Measurements from ENCODE around the gene TUBB. TPM values are rescaled to one million over a fixed set of nuclear protein-coding genes. Genes with fewer than 3 reads are reported as not detected.

The TUBB gene
- total RNA-seq, 1 donor from 2014 or later = 219 TPM

DNA sequence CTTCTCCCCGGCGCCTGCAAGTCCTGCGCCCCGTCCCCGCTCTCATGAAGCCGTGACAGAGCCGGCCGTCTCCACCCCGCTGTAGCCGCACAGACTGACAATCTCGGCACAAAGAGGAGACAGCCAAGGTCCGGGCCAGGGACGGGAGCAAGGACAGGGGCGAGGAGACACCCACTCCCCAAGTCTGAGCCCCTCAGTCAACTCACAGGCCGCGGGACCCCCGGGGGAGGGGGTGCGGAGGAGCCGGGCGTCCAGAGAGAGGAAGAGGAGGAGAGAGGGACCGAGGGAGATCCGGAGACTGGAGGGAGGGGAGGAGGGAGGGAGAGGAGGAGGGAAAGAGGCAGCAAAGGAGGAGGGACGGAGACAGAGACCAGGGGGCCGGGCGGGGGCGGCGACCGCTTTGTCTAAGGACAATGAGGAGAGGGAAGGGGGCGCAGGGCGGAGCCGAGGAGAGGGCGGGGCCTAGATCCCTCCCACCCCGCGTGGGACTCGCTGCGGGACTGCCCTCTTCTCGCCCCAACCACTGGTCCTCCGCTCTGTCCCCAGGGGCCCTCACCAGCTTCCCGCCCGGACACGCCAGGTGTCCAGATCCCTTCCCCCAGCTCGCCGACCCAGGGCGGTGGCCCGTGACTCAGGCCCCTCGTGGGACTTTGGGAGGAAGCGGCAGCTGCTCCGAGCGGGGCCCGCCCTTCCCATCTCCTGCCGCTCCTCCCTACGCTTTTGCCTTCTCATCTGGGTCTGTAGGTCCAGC, 33.1 kb upstream of the TUBB start:
- ATAC-seq (peak; percentile 63), DNase-seq (ENCODE audit: low spot score) (peak; percentile 86)

DNA sequence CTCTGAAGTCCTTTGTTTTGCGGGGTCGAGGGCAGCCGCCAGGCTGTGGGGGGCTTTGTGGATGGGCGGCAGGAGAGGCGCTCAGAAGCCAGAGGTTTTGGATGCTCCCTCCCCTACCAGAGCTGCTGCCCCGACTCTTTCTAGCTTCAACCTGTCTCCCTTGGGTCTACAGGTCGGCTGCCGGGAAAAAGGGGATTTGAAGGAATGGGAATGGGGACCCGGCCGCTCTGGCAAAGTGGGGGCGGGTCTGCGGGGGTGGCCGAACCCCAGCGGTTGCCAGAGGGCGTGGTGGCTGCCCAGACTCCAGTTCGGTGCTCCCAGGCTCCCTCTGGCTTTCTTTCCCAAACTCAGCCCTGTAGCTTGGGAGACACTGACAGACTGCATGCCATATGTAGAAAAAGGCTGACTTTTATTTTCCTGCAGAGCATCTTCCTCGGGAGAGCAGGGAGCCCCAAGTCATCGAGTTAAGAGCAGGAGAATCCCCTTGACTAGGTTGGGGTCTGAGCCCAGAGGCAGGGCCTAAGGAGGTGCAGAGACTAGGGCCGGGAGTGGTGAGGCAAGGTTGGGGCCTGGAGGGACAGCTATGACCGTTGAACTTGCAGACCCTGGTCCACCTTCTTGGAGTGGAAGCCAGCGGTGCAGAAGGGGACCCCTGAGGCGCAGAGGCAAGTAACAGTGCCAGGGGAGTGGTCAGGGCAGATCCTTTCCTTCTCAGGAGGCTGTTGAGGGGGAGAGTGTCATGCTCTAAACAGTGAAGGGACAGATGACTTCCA, 32.3 kb upstream of the TUBB start:
- no peak for DNase-seq (ENCODE audit: low spot score)

DNA sequence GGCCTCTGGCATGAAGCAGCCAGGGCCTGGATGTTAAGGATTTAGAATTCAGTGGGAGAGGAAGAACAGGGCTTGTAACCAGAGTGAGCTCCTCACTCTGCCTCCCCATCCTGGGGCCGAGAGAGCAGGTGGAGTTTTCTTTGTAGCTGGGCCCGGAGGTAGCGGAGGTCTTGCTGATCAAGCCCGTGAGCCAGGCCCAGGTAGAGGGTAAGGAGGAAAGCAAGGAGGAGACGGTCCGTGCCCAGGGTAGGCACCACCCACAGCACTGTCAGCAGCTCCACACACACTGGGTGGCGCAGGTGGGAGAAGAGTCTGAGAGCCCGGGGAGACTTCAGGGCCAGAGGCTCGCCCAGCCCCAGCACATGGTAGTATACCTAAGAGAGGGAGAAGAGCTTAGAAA, 31.6 kb upstream of the TUBB start:
- ATAC-seq (no peak), DNase-seq (ENCODE audit: low spot score) (no peak)

More for the DNA sequence above, 32.3 kb upstream of the TUBB start:
- ATAC-seq = no peak

DNA sequence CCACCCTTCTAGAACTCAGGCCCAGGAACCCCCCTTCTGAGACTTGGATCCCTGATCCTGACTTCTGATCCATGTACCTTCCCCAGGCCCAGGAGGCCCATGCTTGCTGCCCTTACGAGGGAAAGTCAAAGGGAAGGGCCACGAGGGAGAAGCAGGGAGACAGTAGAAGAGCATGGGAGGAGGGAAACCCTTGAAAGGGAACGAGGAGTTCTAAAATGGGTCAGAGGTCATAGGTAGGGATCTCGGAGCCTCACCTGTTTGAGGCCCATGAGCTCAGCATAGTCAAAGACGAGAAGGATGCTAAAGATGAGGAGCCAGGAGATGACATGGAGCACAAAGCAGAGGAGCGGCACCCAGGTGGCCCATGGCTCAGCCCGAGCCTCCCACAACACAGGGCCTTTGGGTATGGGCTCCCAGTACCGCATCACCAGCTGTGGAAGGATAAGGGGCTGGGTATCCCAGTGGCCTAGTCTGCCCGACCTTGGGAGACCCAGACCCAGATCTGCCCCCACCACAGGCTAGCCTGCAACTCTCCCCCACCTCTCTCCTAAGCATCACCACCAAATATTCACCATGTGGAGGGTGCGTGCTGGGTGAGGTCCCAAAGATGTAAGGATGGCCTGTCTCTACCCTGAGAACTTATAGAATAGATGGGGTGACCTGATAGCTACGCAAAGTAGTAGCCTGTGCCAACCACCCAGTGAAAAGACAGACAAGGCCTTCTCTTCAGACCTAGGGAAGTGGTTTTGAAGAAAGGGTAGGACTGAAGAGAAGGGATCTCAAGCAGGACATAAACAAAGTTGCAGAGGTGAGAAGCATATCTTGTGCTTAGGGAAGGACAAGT, 30.9 kb upstream of the TUBB start:
- DNase-seq (ENCODE audit: low spot score) (no peak), ATAC-seq (no peak)

DNA sequence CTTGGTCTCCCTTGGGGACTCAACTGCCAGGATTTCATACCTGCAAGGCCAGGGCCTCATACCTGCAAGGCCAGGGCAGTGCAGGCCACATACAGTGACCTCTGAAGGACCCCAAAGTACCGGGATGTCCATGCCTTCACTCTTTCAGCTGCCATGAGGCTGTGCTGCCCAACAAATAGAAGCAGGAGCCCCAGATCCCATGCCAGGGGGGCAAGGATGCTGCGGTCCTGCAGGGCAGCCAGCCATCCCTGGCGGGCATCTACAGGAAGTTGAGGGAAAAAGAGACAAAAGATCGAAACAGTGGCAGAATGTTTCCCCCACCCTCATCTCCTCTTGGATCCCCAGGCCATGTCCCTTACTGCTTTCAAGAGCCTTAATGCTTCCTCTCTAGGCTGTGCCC, 30.2 kb upstream of the TUBB start:
- DNase-seq (ENCODE audit: low spot score) = no peak
- no peak for ATAC-seq

DNA sequence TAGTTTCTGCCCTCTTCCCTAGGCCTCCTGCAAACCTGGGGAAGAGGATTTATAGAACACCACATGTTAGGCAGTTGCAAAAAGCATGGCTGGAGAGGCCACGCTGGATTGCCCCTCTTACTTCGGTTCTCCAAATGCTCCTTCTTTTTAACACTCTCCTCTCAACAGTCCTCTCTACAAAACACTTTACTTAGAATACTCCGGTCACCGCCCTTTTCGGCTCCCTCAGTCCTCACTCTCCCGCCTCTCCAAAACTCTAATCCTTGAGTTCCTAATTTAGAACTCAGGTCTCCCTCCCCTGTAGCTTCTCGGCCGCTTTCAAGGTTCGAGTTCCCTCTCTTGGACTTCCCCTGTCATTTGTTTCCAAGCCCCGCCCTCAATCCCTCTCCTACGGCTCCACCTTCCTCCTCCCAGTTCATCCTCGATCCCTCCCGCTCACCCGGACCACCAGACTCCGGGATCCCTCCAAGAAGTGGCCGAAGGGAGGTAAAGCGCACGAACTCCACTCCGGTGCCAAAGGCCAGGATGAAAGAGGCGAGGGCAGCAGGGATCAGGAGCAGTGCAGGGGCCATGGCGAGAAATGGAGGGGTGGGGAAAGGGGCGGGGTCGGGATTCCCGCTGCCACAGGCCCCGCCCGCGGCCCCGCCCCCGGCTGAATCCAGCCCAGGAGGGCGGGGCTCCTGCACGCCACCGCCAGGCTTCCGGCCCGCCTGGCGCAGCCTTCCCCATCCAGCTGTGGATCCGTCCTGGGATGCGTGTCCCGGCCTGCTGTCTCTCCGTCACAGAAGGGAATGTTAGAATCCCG, 29.5 kb upstream of the TUBB start, which contains the start of gene NRM:
TSS of gene NRM (minus strand) at position 582 of the 805 bp plus-strand sequence. CDS start at position 572, 10 bp downstream.
- DNase-seq (ENCODE audit: low spot score) (peak; percentile 85), ATAC-seq (peak; percentile 78)

DNA sequence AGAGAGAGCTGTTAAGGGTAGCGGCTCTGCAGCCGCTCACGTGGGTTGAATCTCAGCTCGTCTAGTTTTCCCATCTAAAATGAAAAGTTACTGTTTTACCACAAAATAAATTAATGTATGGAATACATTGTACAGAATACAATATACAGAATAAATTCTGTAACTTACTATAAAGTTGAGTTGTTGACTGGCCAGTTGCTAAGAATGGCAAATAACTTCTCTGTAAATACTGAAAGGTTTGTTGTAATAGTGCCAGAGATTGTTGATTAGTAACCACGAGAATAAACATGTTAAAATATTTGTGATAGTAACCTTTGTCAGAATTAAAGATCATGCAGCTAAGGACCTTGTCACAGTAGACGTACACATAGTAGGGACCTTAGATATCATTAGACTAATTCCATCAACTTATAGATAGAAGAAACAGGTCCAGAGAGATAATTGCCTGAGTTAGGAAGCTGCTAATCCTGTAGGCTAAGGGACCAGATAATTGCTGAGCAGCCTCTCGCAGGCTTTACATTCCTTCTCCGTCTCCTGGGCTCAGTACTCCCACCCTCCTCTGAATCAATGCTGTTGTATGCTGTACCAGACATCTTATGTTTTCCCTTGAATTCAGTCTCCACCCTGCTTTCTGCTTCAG, 28.8 kb upstream of the TUBB start:
- no peak for DNase-seq (ENCODE audit: low spot score)
- ATAC-seq = no peak

DNA sequence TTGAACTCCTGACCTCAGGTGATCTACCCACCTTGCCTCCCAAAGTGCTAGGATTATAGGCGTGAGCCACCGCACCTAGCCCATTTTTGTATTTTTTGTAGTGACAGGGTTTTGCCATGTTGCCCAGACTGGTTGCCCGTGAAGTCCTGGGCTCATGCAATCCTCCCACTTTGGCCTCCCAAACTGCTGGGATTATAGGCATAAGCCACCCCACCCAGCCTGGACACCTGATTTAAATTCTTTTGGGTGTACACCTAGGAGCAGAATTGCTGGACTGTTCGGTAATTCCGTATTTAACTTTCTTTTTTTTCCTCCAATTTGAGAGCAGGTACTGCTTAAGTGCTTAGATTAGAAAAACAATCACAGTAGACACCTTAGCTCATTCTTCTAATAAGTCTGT, 23.7 kb upstream of the TUBB start:
- ATAC-seq (no peak), DNase-seq (ENCODE audit: low spot score) (no peak)

DNA sequence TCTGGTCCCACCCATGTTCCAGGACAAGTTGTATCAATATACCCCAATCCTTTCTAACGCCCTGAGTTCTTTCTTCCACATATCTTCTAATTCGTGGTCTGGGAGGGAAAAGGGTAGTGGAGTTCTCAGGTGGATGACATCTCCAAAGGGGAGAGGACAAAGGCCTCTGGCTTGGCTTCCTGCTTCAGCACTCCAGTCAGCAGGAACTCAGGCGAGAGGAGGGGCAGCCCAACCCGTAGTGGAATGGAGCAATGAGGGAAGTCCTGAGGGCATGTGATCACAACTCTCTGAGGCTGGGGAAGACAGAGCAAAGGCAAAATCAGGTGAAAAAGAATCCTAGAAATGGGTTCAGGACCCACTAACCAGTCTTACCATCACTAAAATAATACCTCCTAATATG, 19.8 kb upstream of the TUBB start:
- peak; percentile 77 for DNase-seq (ENCODE audit: low spot score)
- peak; percentile 98 for ATAC-seq

DNA sequence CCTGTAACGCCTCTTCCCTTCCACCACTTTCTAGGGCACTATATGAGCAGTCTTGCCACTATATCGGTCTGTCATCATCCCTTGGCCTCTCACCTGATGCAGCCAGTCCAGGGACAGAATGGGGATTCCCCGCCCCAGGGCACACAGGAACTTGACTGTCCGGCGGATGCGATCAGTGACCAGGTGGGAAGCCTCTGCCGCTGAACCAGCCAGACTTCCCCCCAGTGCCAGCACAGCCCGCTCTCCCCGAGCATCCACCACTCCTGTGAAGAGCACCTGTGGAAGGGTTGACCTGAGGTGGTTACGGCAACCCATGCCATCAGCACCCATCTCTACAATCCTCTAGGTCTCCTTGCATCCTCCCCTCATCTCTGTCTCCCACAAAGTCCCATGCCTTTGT, 17.1 kb upstream of the TUBB start:
- ATAC-seq = no peak
- no peak for DNase-seq (ENCODE audit: low spot score)

DNA sequence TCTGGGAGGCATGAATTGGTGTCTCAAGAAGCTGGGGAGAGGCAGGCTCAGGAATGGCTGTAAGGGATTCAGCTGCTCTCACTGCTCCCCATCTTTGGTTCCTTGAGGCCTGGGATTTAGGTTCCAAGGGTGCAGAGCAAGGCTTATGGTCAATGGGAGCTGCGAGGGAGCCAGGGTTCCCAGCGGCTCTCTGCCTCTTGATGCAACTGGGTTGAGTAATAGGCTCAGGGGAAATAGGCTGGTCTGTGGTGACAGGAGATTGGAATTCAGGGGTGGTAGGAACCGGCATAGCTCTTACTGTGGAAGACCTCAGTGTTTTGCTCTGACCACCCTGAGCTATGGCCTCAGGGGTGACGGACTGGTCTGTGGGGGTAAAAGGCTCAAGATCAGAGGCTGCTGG, 16.3 kb upstream of the TUBB start:
- DNase-seq (ENCODE audit: low spot score) = no peak
- ATAC-seq = no peak

DNA sequence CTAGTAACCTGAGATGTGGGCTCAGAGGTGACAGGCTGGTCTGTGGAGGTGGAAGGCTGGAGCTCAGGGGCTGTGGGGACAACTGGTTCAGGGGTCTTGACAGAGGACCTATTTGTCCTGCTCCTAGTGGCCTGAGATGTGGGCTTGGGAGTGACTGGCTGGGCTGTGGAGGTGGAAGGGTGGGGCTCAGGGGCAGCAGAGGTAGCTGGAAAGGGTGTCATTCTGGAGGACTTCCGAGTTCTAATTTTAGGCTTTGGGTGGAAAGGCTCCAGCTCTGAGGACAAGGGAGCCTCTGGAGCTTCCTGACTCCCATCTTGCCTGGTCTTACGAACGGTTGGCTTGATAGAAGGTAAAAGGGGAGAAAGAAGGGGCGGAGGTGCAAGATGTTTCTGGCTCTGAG, 14.5 kb upstream of the TUBB start:
- ATAC-seq = no peak
- DNase-seq (ENCODE audit: low spot score) = no peak

DNA sequence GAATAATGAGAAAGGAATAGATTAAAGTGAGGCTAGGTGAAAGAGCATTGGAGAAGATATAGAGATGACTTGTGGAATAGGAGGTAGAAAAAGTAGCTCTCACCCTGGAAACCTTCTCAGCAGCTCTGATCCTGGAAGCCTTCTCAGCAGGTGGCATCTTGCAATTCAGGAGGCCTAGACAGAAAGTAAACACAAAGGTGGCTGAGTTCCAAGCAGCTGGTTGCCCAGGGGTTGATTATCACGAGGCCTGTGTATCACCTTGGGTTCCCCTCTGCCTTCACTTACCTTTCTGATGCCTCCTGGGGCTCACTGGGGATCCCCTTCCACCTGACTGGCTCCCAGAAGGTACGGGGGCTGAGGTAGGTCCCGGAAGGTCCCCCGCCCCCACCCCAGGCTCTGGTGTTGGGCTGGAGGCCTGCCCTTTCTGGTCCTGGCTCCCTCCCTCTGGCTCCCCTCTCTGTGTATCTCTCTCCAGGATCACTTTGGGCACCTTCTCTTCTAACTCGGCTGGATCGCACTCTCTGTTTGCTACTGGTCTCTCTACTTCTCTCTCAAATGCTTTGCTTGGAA, 12.8 kb upstream of the TUBB start:
- ATAC-seq (peak; percentile 28), DNase-seq (ENCODE audit: low spot score) (no peak)

DNA sequence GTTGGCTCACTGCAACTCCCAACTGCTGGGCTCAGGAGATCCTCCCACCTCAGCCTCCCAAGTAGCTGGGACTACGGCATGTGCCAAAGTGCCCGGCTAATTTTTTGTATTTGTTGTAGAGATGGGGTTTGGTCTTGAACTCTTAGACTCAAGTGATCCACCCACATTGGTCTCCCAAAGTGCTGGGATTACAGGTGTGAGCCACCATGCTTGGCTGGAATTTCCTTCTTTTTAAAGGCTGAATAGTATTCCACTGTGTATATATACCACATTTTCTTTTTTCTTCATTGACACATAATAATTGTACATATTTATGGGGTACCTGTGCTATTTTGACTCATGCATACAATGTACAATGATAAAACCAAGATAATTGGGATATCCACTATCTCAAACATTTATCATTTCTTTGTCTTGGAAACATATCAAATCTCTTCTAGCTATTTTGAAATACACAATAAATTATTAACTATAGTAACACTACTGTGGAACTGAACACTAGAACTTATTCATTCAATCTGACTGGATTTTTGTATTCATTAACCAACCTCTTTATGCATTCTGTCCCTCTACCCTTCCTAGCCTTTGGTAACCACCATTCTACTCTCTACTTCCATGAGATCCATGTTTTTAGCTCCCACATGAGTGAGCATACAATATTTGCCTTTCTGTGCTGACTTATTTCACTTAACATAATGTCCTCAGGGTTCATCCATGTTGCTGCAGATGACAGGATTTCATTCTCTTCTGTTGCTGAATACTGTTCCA, 10.9 kb upstream of the TUBB start:
- ATAC-seq (peak; percentile 87), DNase-seq (ENCODE audit: low spot score) (no peak)

DNA sequence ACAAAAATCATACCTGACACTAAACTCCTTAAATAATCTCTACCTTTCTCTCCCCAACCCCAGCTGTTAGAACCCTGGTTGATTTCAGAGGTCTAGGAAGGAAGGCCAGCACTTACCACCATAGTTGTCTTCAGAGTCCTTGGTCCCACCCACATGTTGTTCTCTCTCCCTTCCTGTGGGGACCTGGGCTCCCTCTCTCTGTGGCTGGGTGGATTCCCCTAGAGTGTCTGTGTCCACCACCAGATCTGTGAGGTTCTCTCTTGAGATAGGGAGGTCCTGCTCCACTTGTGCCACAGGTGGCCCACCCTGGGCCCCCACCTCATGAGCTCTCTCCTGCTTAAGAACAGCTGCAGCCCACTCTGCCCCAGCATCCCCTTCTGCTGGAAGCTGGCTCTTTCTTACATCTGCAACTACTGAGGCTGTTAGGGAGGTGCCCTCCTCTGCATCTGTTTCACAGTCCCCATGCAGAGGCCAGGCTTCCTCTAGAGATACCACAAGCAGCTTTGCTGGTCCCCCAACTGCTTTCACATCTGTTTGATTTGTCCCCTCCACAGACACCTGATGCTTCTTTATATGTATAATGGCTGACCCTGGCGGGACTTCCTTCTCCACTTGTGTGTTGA, 8.3 kb upstream of the TUBB start:
- DNase-seq (ENCODE audit: low spot score) = no peak
- no peak for ATAC-seq

DNA sequence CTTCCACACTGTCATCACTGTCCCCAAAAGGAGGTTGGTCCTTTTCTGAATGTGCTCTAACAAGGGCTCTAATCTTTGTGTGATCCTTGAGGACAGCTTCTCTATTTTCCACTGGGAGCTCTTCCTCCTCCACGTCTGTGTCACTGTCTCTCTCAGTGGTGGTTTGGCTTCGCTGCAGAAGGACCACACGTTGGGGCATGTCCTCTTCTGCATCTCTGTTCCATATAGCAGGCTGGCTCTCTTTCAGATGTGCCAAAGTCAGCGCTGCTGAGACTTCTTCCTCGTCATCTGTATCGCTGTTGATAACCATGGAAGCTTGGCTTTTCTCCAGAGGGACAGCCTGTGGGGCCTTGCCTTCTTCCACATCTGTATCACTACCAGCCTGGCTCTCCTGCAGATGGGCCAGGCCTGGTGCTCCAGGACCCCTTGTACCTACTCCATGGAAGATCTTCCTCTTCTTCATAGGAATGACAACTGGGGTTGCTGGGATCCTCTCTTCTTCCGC, 7.7 kb upstream of the TUBB start:
- no peak for DNase-seq (ENCODE audit: low spot score)
- ATAC-seq = no peak

DNA sequence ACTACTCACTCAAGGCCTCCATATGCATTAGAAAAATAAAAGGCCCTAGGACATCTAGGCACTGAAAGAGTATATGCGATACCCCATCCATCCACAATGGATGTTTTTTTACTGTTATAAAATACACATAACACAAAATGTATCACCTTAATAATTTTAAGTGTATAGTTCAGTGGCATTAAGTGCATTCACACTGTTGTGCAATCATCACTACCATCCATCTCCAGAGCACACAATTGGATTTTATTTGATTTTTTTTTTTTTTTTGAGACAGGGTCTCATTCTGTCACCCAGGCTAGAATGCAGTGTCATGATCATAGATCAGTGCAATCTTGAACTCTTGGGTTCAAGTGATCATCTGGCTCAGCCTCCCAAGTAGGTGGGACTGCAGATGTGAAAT, 5.9 kb upstream of the TUBB start:
- ATAC-seq = no peak

DNA sequence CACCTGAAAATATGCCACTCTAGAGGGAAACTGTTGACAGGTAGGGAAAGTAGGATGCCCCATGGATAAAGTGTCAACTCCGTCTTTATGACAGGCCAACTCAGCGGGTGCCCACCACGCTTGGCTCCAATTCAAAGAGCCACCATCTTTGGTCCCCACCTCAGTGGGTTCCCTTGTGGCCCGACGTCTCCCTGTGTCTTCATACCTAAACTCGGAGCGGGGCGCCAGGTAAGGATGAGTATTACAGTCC, 3.3 kb upstream of the TUBB start:
- ATAC-seq (no peak), DNase-seq (ENCODE audit: low spot score) (no peak)

More for the DNA sequence above, 5.9 kb upstream of the TUBB start:
- DNase-seq (ENCODE audit: low spot score) = no peak

All from left lobe of liver (tissue), 2 donors.